AG09319 (cell line): ENCODE results near the gene RBM48.

Experiments used
- DNase-seq: peaks from one replicate; pipeline ENCODE4 v3.0.0-alpha.2; 2010; ENCODE audit warnings: low read depth; ENCODE audit errors: extremely low read depth
- TF ChIP-seq, protein P1 (sequence below): IDR thresholded peaks from 2 replicates; pipeline ENCODE4 v1.5.1; 2011; ENCODE audit warnings: low read depth, mild to moderate bottlenecking, inconsistent platforms, low read length, moderate library complexity

RBM48 gene

GRCh38 chr7:92498557-92498956 is 30.0 kb upstream of the RBM48 start:
- DNase-seq = no peak
- TF ChIP-seq, protein P1, sequence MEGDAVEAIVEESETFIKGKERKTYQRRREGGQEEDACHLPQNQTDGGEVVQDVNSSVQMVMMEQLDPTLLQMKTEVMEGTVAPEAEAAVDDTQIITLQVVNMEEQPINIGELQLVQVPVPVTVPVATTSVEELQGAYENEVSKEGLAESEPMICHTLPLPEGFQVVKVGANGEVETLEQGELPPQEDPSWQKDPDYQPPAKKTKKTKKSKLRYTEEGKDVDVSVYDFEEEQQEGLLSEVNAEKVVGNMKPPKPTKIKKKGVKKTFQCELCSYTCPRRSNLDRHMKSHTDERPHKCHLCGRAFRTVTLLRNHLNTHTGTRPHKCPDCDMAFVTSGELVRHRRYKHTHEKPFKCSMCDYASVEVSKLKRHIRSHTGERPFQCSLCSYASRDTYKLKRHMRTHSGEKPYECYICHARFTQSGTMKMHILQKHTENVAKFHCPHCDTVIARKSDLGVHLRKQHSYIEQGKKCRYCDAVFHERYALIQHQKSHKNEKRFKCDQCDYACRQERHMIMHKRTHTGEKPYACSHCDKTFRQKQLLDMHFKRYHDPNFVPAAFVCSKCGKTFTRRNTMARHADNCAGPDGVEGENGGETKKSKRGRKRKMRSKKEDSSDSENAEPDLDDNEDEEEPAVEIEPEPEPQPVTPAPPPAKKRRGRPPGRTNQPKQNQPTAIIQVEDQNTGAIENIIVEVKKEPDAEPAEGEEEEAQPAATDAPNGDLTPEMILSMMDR = no peak

GRCh38 chr7:92503767-92504166 is 24.8 kb upstream of the RBM48 start:
- TF ChIP-seq, protein P1 = no peak
- no peak for DNase-seq

- TF ChIP-seq, protein P1 = no peak
- no peak for DNase-seq
Observed at GRCh38 chr7:92504563-92504962, 24.0 kb upstream of the RBM48 start.

- TF ChIP-seq, protein P1 = no peak
- DNase-seq = no peak
Observed at GRCh38 chr7:92506363-92506762, 22.2 kb upstream of the RBM48 start.

- TF ChIP-seq, protein P1 = no peak
- DNase-seq = no peak
Observed at GRCh38 chr7:92508946-92509345, 19.6 kb upstream of the RBM48 start.

GRCh38 chr7:92513167-92513902 is 15.3 kb upstream of the RBM48 start:
- no peak for DNase-seq
- TF ChIP-seq, protein P1 = no peak

GRCh38 chr7:92517631-92518030 is 11.0 kb upstream of the RBM48 start:
- no peak for DNase-seq
- TF ChIP-seq, protein P1 = no peak
